Neural crest cell (in vitro differentiated cells): ENCODE results near the gene WDR7. TPM values are rescaled to one million over a fixed set of nuclear protein-coding genes. Genes with fewer than 3 reads are reported as not detected.

Experiments
- DNase-seq: peaks from one replicate; pipeline ENCODE4 v3.0.0; 2021; ENCODE audit warnings: low read depth, mixed read lengths, low spot score
- H3K27ac Mint-ChIP-seq: one replicate; pipeline ENCODE4 v1.8.0; 2021; ENCODE audit warnings: mild to moderate bottlenecking, mixed read lengths; ENCODE audit not compliant: unreplicated experiment
- H3K27me3 Mint-ChIP-seq: 2 replicates; pipeline ENCODE4 v1.8.0; 2021; ENCODE audit warnings: low read depth, mild to moderate bottlenecking, mixed read lengths
- H3K36me3 Mint-ChIP-seq: 2 replicates; pipeline ENCODE4 v1.8.0; 2021; ENCODE audit warnings: low read depth, mild to moderate bottlenecking, mixed read lengths
- H3K4me1 Mint-ChIP-seq: 2 replicates; pipeline ENCODE4 v1.8.0; 2021; ENCODE audit warnings: mixed read lengths
- H3K4me3 Mint-ChIP-seq: one replicate; pipeline ENCODE4 v1.8.0; 2021; ENCODE audit warnings: mild to moderate bottlenecking, mixed read lengths
- H3K9me3 Mint-ChIP-seq: 2 replicates; pipeline ENCODE4 v1.8.0; 2021; ENCODE audit warnings: mixed read lengths
- total RNA-seq: library from RNA; stranded (reverse); gene quantifications from 2 replicates; pipeline ENCODE4 v1.2.1, GENCODE V29; 2021
- TF ChIP-seq, protein P1 (sequence below): fragments of 200-600 bp; sonication (generic); conservative IDR thresholded peaks from 2 replicates; pipeline ENCODE4 v1.5.0; 2021; ENCODE audit warnings: antibody characterized with exemption, mild to moderate bottlenecking

Gene WDR7
- total RNA-seq, 1 donor from 2014 or later = 17.3 TPM

DNA sequence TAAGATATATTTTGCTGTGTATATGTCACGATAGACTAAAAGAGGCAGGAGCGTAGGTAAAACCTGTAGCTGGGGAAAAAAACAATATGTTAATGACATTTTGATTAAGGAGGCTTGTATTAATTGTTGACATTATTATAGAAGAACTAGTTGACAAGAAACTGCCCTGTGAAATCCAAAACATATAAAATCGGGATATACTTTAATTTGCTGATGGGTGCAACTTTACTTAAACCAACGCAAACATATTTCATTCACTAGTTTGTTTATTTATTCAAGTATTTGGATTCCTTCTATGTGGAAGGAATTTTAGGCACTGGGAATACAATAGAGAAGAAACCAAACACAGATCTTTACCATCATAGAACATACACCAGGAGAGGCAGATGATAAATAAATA is 8.0 kb downstream of the WDR7 start:
- DNase-seq = no peak
- Mint-ChIP-seq H3K36me3 (peaks cover 4% of the 10 kb centered on the region), H3K4me3 (no peak overlapping the region), H3K27ac (no peak overlapping the region), H3K9me3 (no peaks in the 10 kb centered on the region), H3K27me3 (no peaks in the 10 kb centered on the region), H3K4me1 (peaks cover 3% of the 10 kb centered on the region)
- TF ChIP-seq, protein P1, sequence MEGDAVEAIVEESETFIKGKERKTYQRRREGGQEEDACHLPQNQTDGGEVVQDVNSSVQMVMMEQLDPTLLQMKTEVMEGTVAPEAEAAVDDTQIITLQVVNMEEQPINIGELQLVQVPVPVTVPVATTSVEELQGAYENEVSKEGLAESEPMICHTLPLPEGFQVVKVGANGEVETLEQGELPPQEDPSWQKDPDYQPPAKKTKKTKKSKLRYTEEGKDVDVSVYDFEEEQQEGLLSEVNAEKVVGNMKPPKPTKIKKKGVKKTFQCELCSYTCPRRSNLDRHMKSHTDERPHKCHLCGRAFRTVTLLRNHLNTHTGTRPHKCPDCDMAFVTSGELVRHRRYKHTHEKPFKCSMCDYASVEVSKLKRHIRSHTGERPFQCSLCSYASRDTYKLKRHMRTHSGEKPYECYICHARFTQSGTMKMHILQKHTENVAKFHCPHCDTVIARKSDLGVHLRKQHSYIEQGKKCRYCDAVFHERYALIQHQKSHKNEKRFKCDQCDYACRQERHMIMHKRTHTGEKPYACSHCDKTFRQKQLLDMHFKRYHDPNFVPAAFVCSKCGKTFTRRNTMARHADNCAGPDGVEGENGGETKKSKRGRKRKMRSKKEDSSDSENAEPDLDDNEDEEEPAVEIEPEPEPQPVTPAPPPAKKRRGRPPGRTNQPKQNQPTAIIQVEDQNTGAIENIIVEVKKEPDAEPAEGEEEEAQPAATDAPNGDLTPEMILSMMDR = no peak

DNA sequence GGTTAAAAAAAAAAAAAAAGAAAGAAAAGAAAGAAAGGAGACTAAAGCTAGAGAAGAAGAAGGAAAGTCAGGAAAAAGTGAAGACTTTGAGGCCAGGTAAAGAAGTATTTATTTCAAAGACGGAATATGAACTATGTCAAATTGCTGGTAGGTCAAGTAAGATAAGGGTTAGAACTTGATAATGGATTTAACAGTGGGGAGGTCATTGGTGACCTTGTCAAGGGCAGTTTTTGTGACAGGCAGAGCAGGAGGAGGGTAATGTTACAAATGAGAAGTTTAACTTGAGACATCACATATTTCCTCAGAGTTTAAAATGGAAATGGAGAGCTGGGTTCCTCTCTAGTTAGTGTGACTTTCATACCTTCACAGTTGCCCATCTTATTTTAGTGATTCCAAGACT is 9.5 kb downstream of the WDR7 start:
- H3K4me3 Mint-ChIP-seq = no peak overlapping the region
- DNase-seq = no peak
- H3K9me3 Mint-ChIP-seq = no peaks in the 10 kb centered on the region
- TF ChIP-seq, protein P1 = no peak
- H3K27me3 Mint-ChIP-seq = no peaks in the 10 kb centered on the region
- peaks cover 3% of the 10 kb centered on the region for H3K4me1 Mint-ChIP-seq
- H3K27ac Mint-ChIP-seq = no peak overlapping the region
- H3K36me3 Mint-ChIP-seq = no peaks in the 10 kb centered on the region

DNA sequence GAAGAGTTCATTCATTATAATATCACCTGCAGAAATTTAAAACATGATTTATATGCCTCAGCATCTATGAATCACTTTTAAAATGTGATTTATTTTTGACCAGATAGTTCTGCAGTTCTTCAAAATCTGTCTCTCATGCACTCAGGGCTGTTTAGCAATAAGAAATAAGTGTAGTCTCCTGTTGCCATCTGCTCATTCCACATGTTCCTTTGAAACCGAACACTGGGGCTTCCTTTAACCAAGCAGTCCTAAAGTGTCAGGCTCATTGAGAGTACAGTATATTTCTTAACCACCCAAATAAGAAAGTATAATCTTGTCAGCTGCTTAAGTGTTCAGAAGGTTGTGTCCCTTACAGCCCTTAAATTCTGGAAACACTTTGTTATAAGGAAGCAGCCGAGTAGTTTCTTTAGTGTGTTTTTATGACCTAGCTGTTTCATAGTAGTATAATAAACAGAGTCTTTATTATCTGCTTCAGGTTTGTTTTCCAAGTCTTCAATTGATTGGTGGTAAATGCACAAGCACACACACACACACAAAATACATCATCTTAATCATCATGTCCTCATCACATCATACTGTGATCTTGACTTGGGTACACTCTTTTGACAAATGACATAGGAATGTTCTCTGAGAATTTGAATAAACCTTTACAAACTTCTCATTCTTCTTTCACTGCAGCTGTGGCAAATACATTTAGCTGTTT is 10.4 kb downstream of the WDR7 start:
- no peak overlapping the region for H3K27ac Mint-ChIP-seq
- H3K4me3 Mint-ChIP-seq = no peak overlapping the region
- peaks cover 3% of the 10 kb centered on the region for H3K4me1 Mint-ChIP-seq
- no peaks in the 10 kb centered on the region for H3K27me3 Mint-ChIP-seq
- no peaks in the 10 kb centered on the region for H3K9me3 Mint-ChIP-seq
- no peaks in the 10 kb centered on the region for H3K36me3 Mint-ChIP-seq
- TF ChIP-seq, protein P1 = no peak
- DNase-seq = no peak

DNA sequence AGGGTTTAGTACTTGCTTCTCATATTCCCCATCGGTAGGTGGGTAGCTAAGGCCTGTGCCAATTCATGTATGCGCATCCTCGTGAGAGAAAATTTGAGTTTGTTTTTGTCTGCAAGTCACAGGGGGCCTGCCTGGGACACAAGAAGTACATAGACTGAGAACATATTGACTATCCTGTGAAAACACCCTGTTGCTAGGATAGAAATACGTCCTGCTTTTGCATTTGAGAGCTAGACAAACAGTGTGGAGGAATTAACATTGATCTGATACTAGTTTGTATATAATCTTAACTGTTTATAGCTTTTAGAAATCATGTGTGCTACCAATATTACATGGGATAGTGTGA is 10.9 kb downstream of the WDR7 start:
- no peaks in the 10 kb centered on the region for H3K36me3 Mint-ChIP-seq
- H3K27me3 Mint-ChIP-seq = no peaks in the 10 kb centered on the region
- no peak for DNase-seq
- H3K9me3 Mint-ChIP-seq = no peaks in the 10 kb centered on the region
- H3K4me3 Mint-ChIP-seq = no peak overlapping the region
- TF ChIP-seq, protein P1 = no peak
- H3K4me1 Mint-ChIP-seq = peaks cover 3% of the 10 kb centered on the region
- H3K27ac Mint-ChIP-seq = no peak overlapping the region

DNA sequence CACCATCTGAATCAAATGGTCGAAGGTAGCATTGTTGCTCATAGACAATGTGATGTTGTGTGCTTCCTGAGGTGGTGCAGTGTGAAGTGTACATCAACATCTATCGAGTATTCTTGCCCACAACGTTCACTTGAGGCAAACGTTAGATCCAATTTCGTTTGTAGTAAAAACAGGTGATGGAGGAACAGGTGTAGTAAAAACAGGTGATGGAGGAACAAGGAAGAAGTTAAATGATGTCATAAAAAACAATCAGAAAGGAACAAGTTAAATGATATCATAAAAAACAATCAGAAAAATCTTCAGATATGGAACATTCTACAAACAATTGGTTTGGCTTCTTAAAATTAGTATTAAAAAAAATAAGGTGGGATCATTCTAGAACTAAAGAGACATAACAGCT is 11.3 kb downstream of the WDR7 start:
- Mint-ChIP-seq H3K4me1 (peaks cover 3% of the 10 kb centered on the region), H3K27me3 (no peaks in the 10 kb centered on the region), H3K4me3 (no peak overlapping the region), H3K9me3 (no peaks in the 10 kb centered on the region), H3K27ac (no peak overlapping the region), H3K36me3 (no peaks in the 10 kb centered on the region)
- TF ChIP-seq, protein P1 = no peak
- DNase-seq = no peak
